Lung microvascular endothelial cell (primary cell): ENCODE measurements around the gene RXRA. TPM values are rescaled to one million over a fixed set of nuclear protein-coding genes. Genes with fewer than 3 reads are reported as not detected.

Experiments
- total RNA-seq: library from RNA; depleted of rRNA; stranded (reverse); fragments of >200 nt; gene quantifications from 2 replicates; pipeline ENCODE4 v1.2.1, GENCODE V29; 2014

RXRA gene
- total RNA-seq, 1 donor from 2014 or later, result 14.9 TPM

Other genes starting within 250 kb of the RXRA start
- gene WDR5, start 190.4 kb upstream of the RXRA start, total RNA-seq, result 11.8 and 14.7 TPM in 2 replicates
- gene RNU6ATAC, start 161.9 kb upstream of the RXRA start, total RNA-seq, result not detected in 2 replicates